Measurements from ENCODE around the gene HIVEP2.

DNA sequence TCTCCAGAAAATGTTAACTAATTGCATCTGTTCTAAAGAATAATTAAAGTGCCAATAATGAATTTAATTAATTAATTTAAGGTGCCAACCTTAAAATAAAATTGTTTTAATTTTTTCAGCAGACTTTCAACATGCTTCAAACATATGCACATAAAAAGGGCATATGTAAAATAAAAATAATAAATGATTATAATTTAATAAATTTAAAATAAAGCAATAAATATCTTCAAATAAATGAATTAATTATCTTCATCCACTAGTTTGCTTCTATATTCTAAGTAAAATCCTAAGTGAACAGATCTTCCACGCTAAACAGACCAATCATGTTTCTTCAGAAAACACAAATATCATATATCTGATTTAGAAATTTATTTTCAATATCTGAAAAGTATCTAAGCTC is 119.2 kb downstream of the HIVEP2 start:
- TF ChIP-seq POLR2A (IDR thresholded peaks at IDR 0.05; ENCODE audit: low read depth, low read length) (no peak), POLR2AphosphoS5 (IDR thresholded peaks at IDR 0.05; ENCODE audit: low read depth, low read length) (no peak), TAF1 (IDR thresholded peaks at IDR 0.05; ENCODE audit: low read depth, low read length) (no peak), POU2F2 (IDR thresholded peaks at IDR 0.05; ENCODE audit: low read depth, low read length) (no peak), PAX5 (IDR thresholded peaks at IDR 0.05; ENCODE audit: insufficient read depth, low read length, severe bottlenecking) (no peak)

All from GM12891 (cell line).